ENCODE results near the gene GDF10. TPM values are rescaled to one million over a fixed set of nuclear protein-coding genes. Genes with fewer than 3 reads are reported as not detected.

The GDF10 gene
- total and polyA plus RNA-seq, 2 of the 13 experiments (the other 11 are each of a cell fraction or from before 2014, with no cell fraction given): 0.03 TPM; not detected in 1

GRCh38 chr10:47269294-47269693 is 30.7 kb upstream of the GDF10 start:
- no peak overlapping the region for H3K4me2 ChIP-seq (ENCODE audit: low read depth, low read length)
- H3K36me3 ChIP-seq (replicated peaks in 1 of 2; ENCODE audit: control insufficient read depth in 1 of 2, insufficient read depth in 2 of 2, low read length in 2 of 2): no peaks in the 10 kb centered on the region
- no peaks in the 10 kb centered on the region for H3K27me3 ChIP-seq (ENCODE audit: control insufficient read depth in 1 of 2, insufficient read depth in 2 of 2, low read length in 2 of 2)
- ChIA-PET CTCF (ENCODE audit: low intra/inter-chr PET ratio, low total read pairs) (interaction anchor here (1.0 kb wide), 1 partner anchor 245 kb away, joined by 3 read pairs; no protein-coding TSS in a partner anchor), POLR2A (no interaction called here)
- TF ChIP-seq HMG20B (CRISPR knock-in tag; conservative IDR thresholded peaks at IDR 0.05) (no peak), ZNF180 (CRISPR knock-in tag; IDR thresholded peaks at IDR 0.05; ENCODE audit: borderline replicate concordance, low read depth) (no peak), NR3C1 (CRISPR knock-in tag; IDR thresholded peaks at IDR 0.05) (no peak), STAG1 (CRISPR knock-in tag; IDR thresholded peaks at IDR 0.05) (peak; percentile 43), ZBTB39 (CRISPR knock-in tag; IDR thresholded peaks at IDR 0.05) (no peak), MIER2 (CRISPR knock-in tag; IDR thresholded peaks at IDR 0.05) (no peak), STAT6 (CRISPR knock-in tag; IDR thresholded peaks at IDR 0.05; ENCODE audit: borderline replicate concordance) (no peak), CTCF (CRISPR knock-in tag; IDR thresholded peaks at IDR 0.05) (peak; percentile 35), REPIN1 (CRISPR knock-in tag; IDR thresholded peaks at IDR 0.05; ENCODE audit: borderline replicate concordance, low read depth) (no peak), SP1 (IDR thresholded peaks at IDR 0.05) (no peak), SP1 (CRISPR knock-in tag; IDR thresholded peaks at IDR 0.05) (no peak), SMC3 (IDR thresholded peaks at IDR 0.05; ENCODE audit: low read length) (peak; percentile 29; the same call in 1 of the 2 replicates), NFAT5 (CRISPR knock-in tag; IDR thresholded peaks at IDR 0.05) (no peak)
- DNase-seq (ENCODE audit: low spot score): no peak
- H3K4me1 ChIP-seq (ENCODE audit: insufficient read depth, low read length): peaks cover 11% of the 10 kb centered on the region; the same call in 1 of the 2 replicates
- no peak; the same call in 2 of the 3 replicates for ATAC-seq
- FAIRE-seq: no peak
- no peak overlapping the region for H2AFZ ChIP-seq (ENCODE audit: low read length)
- H3K79me2 ChIP-seq (ENCODE audit: insufficient read depth, low read length): no peaks in the 10 kb centered on the region
- H3K4me3 ChIP-seq (replicated peaks in 1 of 3; ENCODE audit: insufficient read depth in 1 of 3, low read depth in 2 of 3, low read length in 3 of 3): no peak overlapping the region
- WGBS (ENCODE audit: low lambda C conversion rate): 22% methylated on average over 5 of the region's 5 CpGs
- H4K20me1 ChIP-seq (ENCODE audit: insufficient read depth, low read length): no peaks in the 10 kb centered on the region
- no peak overlapping the region for H3K9ac ChIP-seq (ENCODE audit: insufficient read depth, low read depth, low read length)
- in situ Hi-C loops (cut with HindIII; ENCODE audit: extremely low pct_ligation_motif_present, low pct_unique_long_range_greater_than_20kb): no loop called here
- H3K9me3 ChIP-seq (ENCODE audit: low read length): no peaks in the 10 kb centered on the region
- intact Hi-C loops (cut with micrococcal nuclease; ENCODE audit: unreplicated experiment): no loop called here
- no TSS peak for BruUV-seq (replicated peaks)
- no peak overlapping the region for H3K27ac ChIP-seq (ENCODE audit: extremely low read length, insufficient read depth, low read length)

All from HepG2 (cell line).